Glutamatergic neuron (in vitro differentiated cells): ENCODE measurements around the gene TMUB2. TPM values are rescaled to one million over a fixed set of nuclear protein-coding genes. Genes with fewer than 3 reads are reported as not detected.

Source experiments
- DNase-seq: peaks from one replicate; pipeline ENCODE4 v3.0.0; 2022
- H3K27ac Mint-ChIP-seq: one replicate; pipeline ENCODE4 v1.8.0; 2020; ENCODE audit warnings: mild to moderate bottlenecking, mixed read lengths, inconsistent platforms; ENCODE audit not compliant: unreplicated experiment
- H3K27me3 Mint-ChIP-seq: one replicate; pipeline ENCODE4 v1.8.0; 2020; ENCODE audit warnings: mild to moderate bottlenecking, moderate library complexity, mixed read lengths, inconsistent platforms; ENCODE audit not compliant: unreplicated experiment
- H3K36me3 Mint-ChIP-seq: one replicate; pipeline ENCODE4 v1.8.0; 2020; ENCODE audit warnings: mild to moderate bottlenecking, mixed read lengths, inconsistent platforms; ENCODE audit not compliant: unreplicated experiment
- H3K4me1 Mint-ChIP-seq: one replicate; pipeline ENCODE4 v1.8.0; 2020; ENCODE audit warnings: mild to moderate bottlenecking, low read depth, mixed read lengths, inconsistent platforms; ENCODE audit not compliant: unreplicated experiment
- H3K4me3 Mint-ChIP-seq: one replicate; pipeline ENCODE4 v1.8.0; 2020; ENCODE audit warnings: mild to moderate bottlenecking, mixed read lengths, inconsistent platforms; ENCODE audit not compliant: unreplicated experiment
- H3K9me3 Mint-ChIP-seq: one replicate; pipeline ENCODE4 v1.8.0; 2020; ENCODE audit warnings: mild to moderate bottlenecking, moderate library complexity, mixed read lengths, inconsistent platforms; ENCODE audit not compliant: unreplicated experiment
- CTCF ChIP-seq: fragments of 200-600 bp; sonication (generic); IDR thresholded peaks from one replicate; pipeline ENCODE4 v1.5.0; 2021; ENCODE audit not compliant: partially characterized antibody, unreplicated experiment
- total RNA-seq: library from RNA; stranded (reverse); fragmentation: NEBNext Ultra II Directional; extraction: Animal tissue kit (Norgen Biotek cat#: 25700); gene quantifications from one replicate; pipeline ENCODE4 v1.2.1, GENCODE V29; 2021; ENCODE audit not compliant: unreplicated experiment

The TMUB2 gene
- total RNA-seq, 1 donor from 2014 or later = 52.1 TPM

GRCh38 chr17:44214896-44215295 is 28.1 kb downstream of the TMUB2 start:
- TF ChIP-seq CTCF = no peak
- peaks cover 13% of the 10 kb centered on the region for H3K27me3 Mint-ChIP-seq
- H3K4me3 Mint-ChIP-seq = peak overlapping the region; percentile 16
- DNase-seq = no peak
- no peak overlapping the region for H3K27ac Mint-ChIP-seq
- H3K4me1 Mint-ChIP-seq = peaks cover 21% of the 10 kb centered on the region
- no peaks in the 10 kb centered on the region for H3K36me3 Mint-ChIP-seq
- H3K9me3 Mint-ChIP-seq = peaks cover 12% of the 10 kb centered on the region

- H3K36me3 Mint-ChIP-seq = no peaks in the 10 kb centered on the region
- H3K4me1 Mint-ChIP-seq = peaks cover 21% of the 10 kb centered on the region
- DNase-seq = no peak
- H3K27ac Mint-ChIP-seq = no peak overlapping the region
- H3K27me3 Mint-ChIP-seq = peaks cover 13% of the 10 kb centered on the region
- peaks cover 16% of the 10 kb centered on the region for H3K9me3 Mint-ChIP-seq
- H3K4me3 Mint-ChIP-seq = no peak overlapping the region
- TF ChIP-seq CTCF = no peak
Measured at GRCh38 chr17:44216173-44216572, 29.4 kb downstream of the TMUB2 start.

GRCh38 chr17:44216694-44217093 is 29.9 kb downstream of the TMUB2 start:
- TF ChIP-seq CTCF = no peak
- no peak for DNase-seq
- peaks cover 18% of the 10 kb centered on the region for H3K27me3 Mint-ChIP-seq
- H3K36me3 Mint-ChIP-seq = no peaks in the 10 kb centered on the region
- peak overlapping the region; percentile 64 for H3K4me3 Mint-ChIP-seq
- no peak overlapping the region for H3K27ac Mint-ChIP-seq
- H3K9me3 Mint-ChIP-seq = peaks cover 20% of the 10 kb centered on the region
- peaks cover 21% of the 10 kb centered on the region for H3K4me1 Mint-ChIP-seq

GRCh38 chr17:44217738-44218343 is 31.1 kb downstream of the TMUB2 start:
- Mint-ChIP-seq H3K27me3 (peaks cover 26% of the 10 kb centered on the region), H3K4me1 (peaks cover 19% of the 10 kb centered on the region), H3K9me3 (peaks cover 21% of the 10 kb centered on the region), H3K27ac (peak overlapping the region; percentile 43), H3K4me3 (peak overlapping the region; percentile 76), H3K36me3 (no peaks in the 10 kb centered on the region)
- no peak for DNase-seq
- TF ChIP-seq CTCF = no peak

- peak; percentile 59 for TF ChIP-seq CTCF
- peak; percentile 79 for DNase-seq
- Mint-ChIP-seq H3K27me3 (peaks cover 24% of the 10 kb centered on the region), H3K4me3 (peak overlapping the region; percentile 76), H3K4me1 (peaks cover 17% of the 10 kb centered on the region), H3K27ac (peak overlapping the region; percentile 43), H3K9me3 (peaks cover 21% of the 10 kb centered on the region), H3K36me3 (no peaks in the 10 kb centered on the region)
Measured at GRCh38 chr17:44218344-44219107, 31.8 kb downstream of the TMUB2 start.
